Neural cell (in vitro differentiated cells): ENCODE measurements around the gene TPBG. TPM values are rescaled to one million over a fixed set of nuclear protein-coding genes. Genes with fewer than 3 reads are reported as not detected.

Source experiments
- H2AFZ ChIP-seq: fragments of 200-600, 300-800 bp; sonication (generic), shearing (Covaris generic); 2 replicates; pipeline ENCODE4 v1.6.0; 2014; ENCODE audit warnings: low read depth, mild to moderate bottlenecking, antibody characterized with exemption, low read length, moderate library complexity
- H3F3A ChIP-seq: fragments of 200-600 bp; shearing (Covaris generic); 2 replicates; pipeline ENCODE4 v1.6.1; 2016; ENCODE audit warnings: mild to moderate bottlenecking, moderate library complexity, mixed read lengths, antibody characterized with exemption, low read length; ENCODE audit not compliant: insufficient read depth, poor library complexity, severe bottlenecking
- H3K27ac ChIP-seq: fragments of 200-600, 300-800 bp; sonication (generic), shearing (Covaris generic); 2 replicates; pipeline ENCODE4 v1.5.1; 2014; ENCODE audit warnings: mild to moderate bottlenecking, low read length, moderate library complexity
- H3K27me3 ChIP-seq: fragments of 300-800, 200-600 bp; sonication (generic), shearing (Covaris generic); 2 replicates; pipeline ENCODE4 v1.6.0; 2014; ENCODE audit warnings: mild to moderate bottlenecking, low read depth, low read length, moderate library complexity; ENCODE audit not compliant: insufficient read depth
- H3K36me3 ChIP-seq: fragments of 300-800, 200-600 bp; sonication (generic), shearing (Covaris generic); 2 replicates; pipeline ENCODE4 v1.5.1; 2014; ENCODE audit warnings: mild to moderate bottlenecking, antibody characterized with exemption, low read length, moderate library complexity; ENCODE audit not compliant: insufficient read depth
- H3K4me2 ChIP-seq: fragments of 300-800, 200-600 bp; sonication (generic), shearing (Covaris generic); 2 replicates; pipeline ENCODE4 v1.6.0; 2014; ENCODE audit warnings: mild to moderate bottlenecking, low read length
- H3K4me3 ChIP-seq: fragments of 300-800, 200-600 bp; sonication (generic), shearing (Covaris generic); 2 replicates; pipeline ENCODE4 v1.5.1; 2014; ENCODE audit warnings: mild to moderate bottlenecking, low read length, moderate library complexity
- H3K79me2 ChIP-seq: fragments of 200-600 bp; shearing (Covaris generic); replicated peaks from 2 replicates; pipeline ENCODE4 v1.6.0; 2014; ENCODE audit warnings: mild to moderate bottlenecking, low read length, moderate library complexity; ENCODE audit not compliant: insufficient read depth
- H3K9ac ChIP-seq: fragments of 300-800, 200-600 bp; sonication (generic), shearing (Covaris generic); 2 replicates; pipeline ENCODE4 v1.6.1; 2016; ENCODE audit warnings: mild to moderate bottlenecking, low read length, mixed read lengths
- H3K9me2 ChIP-seq: fragments of 200-600 bp; shearing (Covaris generic); 2 replicates; pipeline ENCODE4 v1.6.1; 2016; ENCODE audit warnings: mild to moderate bottlenecking, low read length, mixed read lengths; ENCODE audit not compliant: insufficient read depth
- H3K9me3 ChIP-seq: fragments of 200-600, 300-800 bp; sonication (generic), shearing (Covaris generic); 2 replicates; pipeline ENCODE4 v1.6.1; 2016; ENCODE audit warnings: mild to moderate bottlenecking, mixed run types, low read length, moderate library complexity, mixed read lengths
- H4K20me1 ChIP-seq: fragments of 200-600 bp; shearing (Covaris generic); 2 replicates; pipeline ENCODE4 v1.6.1; 2016; ENCODE audit warnings: mild to moderate bottlenecking, mixed run types; ENCODE audit not compliant: insufficient read depth
- CTCF ChIP-seq: fragments of 450-650 bp; IDR thresholded peaks from 2 replicates; pipeline ENCODE4 v1.5.1; 2014; ENCODE audit warnings: antibody characterized with exemption, mild to moderate bottlenecking, moderate library complexity; ENCODE audit not compliant: poor library complexity, severe bottlenecking
- EP300 ChIP-seq: fragments of 450-650 bp; conservative IDR thresholded peaks from 2 replicates; pipeline ENCODE4 v1.6.1; 2014; ENCODE audit warnings: antibody characterized with exemption, mild to moderate bottlenecking, moderate library complexity; ENCODE audit not compliant: poor library complexity, severe bottlenecking
- EZH2 ChIP-seq: fragments of 200-600, 300-800 bp; shearing (Covaris generic), sonication (generic); IDR thresholded peaks from 2 replicates; pipeline ENCODE4 v1.6.1; 2014; ENCODE audit warnings: antibody characterized with exemption, low read length, borderline replicate concordance, mild to moderate bottlenecking; ENCODE audit not compliant: insufficient read depth, poor library complexity, severe bottlenecking
- MXI1 ChIP-seq: fragments of 450-650 bp; conservative IDR thresholded peaks from 2 replicates; pipeline ENCODE4 v1.6.1; 2014; ENCODE audit warnings: antibody characterized with exemption, mild to moderate bottlenecking; ENCODE audit not compliant: poor library complexity, severe bottlenecking
- POLR2AphosphoS5 ChIP-seq: IDR thresholded peaks from 2 replicates; pipeline ENCODE4 v1.6.1; 2012
- RAD21 ChIP-seq: fragments of 450-650 bp; conservative IDR thresholded peaks from 2 replicates; pipeline ENCODE4 v1.6.1; 2014; ENCODE audit warnings: antibody characterized with exemption, mild to moderate bottlenecking, moderate library complexity
- SMC3 ChIP-seq: fragments of 450-650 bp; conservative IDR thresholded peaks from 2 replicates; pipeline ENCODE4 v1.6.1; 2014; ENCODE audit warnings: antibody characterized with exemption, mild to moderate bottlenecking, moderate library complexity; ENCODE audit not compliant: poor library complexity
- TAF1 ChIP-seq: IDR thresholded peaks from 2 replicates; pipeline ENCODE4 v1.6.1; 2012; ENCODE audit warnings: low read depth
- polyA plus RNA-seq: library from polyadenylated mRNA; depleted of rRNA; stranded (reverse); fragments of >200 nt; gene quantifications from 2 replicates; pipeline ENCODE4 v1.2.3, GENCODE V29; 2014
- TF ChIP-seq, protein P1 (sequence below): IDR thresholded peaks from 2 replicates; pipeline ENCODE4 v1.6.1; 2012; ENCODE audit warnings: borderline replicate concordance

TPBG gene
- polyA plus RNA-seq, 1 donor from 2014 or later, result 25.0 TPM

DNA sequence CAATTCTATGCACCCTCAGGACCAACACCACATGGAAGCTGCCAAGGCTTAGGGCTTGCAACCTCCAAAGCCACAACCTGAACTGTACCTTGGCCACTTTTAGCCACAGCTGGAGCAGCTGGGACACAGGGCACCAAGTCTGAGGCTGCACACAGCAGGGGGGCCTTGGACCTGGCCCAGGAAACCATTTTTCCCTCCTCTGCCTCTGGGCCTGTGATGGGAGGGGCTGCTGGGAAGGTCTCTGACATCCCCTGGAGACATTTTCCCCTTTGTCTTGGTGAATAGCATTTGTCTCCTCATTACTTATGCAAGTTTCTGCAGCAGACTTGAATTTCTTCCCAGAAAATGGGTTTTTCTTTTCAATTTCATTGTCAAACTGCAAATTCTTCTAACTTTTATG is 13.0 kb downstream of the TPBG start:
- TF ChIP-seq EP300 (no peak), EZH2 (no peak), SMC3 (no peak), TAF1 (no peak), RAD21 (no peak), CTCF (no peak), POLR2AphosphoS5 (no peak), MXI1 (no peak)
- TF ChIP-seq, protein P1, sequence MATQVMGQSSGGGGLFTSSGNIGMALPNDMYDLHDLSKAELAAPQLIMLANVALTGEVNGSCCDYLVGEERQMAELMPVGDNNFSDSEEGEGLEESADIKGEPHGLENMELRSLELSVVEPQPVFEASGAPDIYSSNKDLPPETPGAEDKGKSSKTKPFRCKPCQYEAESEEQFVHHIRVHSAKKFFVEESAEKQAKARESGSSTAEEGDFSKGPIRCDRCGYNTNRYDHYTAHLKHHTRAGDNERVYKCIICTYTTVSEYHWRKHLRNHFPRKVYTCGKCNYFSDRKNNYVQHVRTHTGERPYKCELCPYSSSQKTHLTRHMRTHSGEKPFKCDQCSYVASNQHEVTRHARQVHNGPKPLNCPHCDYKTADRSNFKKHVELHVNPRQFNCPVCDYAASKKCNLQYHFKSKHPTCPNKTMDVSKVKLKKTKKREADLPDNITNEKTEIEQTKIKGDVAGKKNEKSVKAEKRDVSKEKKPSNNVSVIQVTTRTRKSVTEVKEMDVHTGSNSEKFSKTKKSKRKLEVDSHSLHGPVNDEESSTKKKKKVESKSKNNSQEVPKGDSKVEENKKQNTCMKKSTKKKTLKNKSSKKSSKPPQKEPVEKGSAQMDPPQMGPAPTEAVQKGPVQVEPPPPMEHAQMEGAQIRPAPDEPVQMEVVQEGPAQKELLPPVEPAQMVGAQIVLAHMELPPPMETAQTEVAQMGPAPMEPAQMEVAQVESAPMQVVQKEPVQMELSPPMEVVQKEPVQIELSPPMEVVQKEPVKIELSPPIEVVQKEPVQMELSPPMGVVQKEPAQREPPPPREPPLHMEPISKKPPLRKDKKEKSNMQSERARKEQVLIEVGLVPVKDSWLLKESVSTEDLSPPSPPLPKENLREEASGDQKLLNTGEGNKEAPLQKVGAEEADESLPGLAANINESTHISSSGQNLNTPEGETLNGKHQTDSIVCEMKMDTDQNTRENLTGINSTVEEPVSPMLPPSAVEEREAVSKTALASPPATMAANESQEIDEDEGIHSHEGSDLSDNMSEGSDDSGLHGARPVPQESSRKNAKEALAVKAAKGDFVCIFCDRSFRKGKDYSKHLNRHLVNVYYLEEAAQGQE, result no peak
- H3K36me3 ChIP-seq, result no peaks in the 10 kb centered on the region
- no peak overlapping the region for H3K27ac ChIP-seq
- H3F3A ChIP-seq, result no peaks in the 10 kb centered on the region
- no peak overlapping the region for H2AFZ ChIP-seq
- no peaks in the 10 kb centered on the region for H4K20me1 ChIP-seq
- H3K9me2 ChIP-seq, result no peaks in the 10 kb centered on the region
- no peaks in the 10 kb centered on the region for H3K27me3 ChIP-seq
- H3K79me2 ChIP-seq, result no peaks in the 10 kb centered on the region
- H3K4me3 ChIP-seq, result no peak overlapping the region
- H3K9ac ChIP-seq, result no peak overlapping the region
- H3K4me2 ChIP-seq, result no peak overlapping the region
- H3K9me3 ChIP-seq, result no peaks in the 10 kb centered on the region

DNA sequence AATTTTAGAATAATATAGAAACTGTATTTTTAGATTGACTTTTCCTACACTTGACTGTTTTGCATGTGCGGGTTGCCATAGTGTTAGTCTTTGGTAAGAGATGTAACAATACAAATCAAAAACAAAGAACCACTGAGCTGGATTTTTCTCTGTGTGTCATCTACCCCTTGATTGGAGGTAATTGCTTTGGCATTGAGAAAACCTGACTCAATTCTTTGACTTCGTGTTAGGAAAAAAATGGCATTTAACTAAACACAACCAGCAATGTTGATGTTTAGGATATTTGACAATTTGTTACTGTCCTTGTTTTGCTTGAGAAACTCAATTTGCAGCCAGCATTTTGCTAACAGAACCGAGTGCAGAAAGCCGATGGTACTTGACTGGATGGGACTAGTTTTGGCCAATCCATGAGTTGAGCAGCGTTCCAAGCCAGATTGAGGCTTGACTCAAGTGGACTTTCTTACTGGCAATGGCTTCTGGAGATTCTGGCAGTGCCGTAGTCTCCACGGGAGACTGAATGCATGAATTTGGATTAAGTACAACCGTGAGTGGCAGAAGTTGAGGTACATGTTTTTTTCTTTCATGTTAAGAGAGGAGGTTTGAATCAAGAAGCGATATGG is 17.1 kb downstream of the TPBG start:
- no peaks in the 10 kb centered on the region for H3F3A ChIP-seq
- TF ChIP-seq, protein P1, result no peak
- TF ChIP-seq MXI1 (no peak), RAD21 (no peak), CTCF (no peak), EZH2 (no peak)
- no peaks in the 10 kb centered on the region for H3K9me2 ChIP-seq
- no peaks in the 10 kb centered on the region for H3K27me3 ChIP-seq
- no peaks in the 10 kb centered on the region for H3K36me3 ChIP-seq
- H2AFZ ChIP-seq, result no peak overlapping the region
- no peak overlapping the region for H3K4me2 ChIP-seq
- no peaks in the 10 kb centered on the region for H3K79me2 ChIP-seq
- H3K27ac ChIP-seq, result no peak overlapping the region
- H4K20me1 ChIP-seq, result no peaks in the 10 kb centered on the region
- H3K9ac ChIP-seq, result no peak overlapping the region
- H3K9me3 ChIP-seq, result no peaks in the 10 kb centered on the region
- H3K4me3 ChIP-seq, result no peak overlapping the region
